Neural cell (in vitro differentiated cells): ENCODE data around the gene SLC6A3.

Source experiments
- TAF1 ChIP-seq: IDR thresholded peaks from 2 replicates; pipeline ENCODE4 v1.6.1; 2012; ENCODE audit warnings: low read depth
- TF ChIP-seq, protein P1 (sequence below): fragments of 450-650 bp; IDR thresholded peaks from 2 replicates; pipeline ENCODE4 v1.5.1; 2014; ENCODE audit warnings: antibody characterized with exemption, mild to moderate bottlenecking, moderate library complexity; ENCODE audit not compliant: poor library complexity, severe bottlenecking

DNA sequence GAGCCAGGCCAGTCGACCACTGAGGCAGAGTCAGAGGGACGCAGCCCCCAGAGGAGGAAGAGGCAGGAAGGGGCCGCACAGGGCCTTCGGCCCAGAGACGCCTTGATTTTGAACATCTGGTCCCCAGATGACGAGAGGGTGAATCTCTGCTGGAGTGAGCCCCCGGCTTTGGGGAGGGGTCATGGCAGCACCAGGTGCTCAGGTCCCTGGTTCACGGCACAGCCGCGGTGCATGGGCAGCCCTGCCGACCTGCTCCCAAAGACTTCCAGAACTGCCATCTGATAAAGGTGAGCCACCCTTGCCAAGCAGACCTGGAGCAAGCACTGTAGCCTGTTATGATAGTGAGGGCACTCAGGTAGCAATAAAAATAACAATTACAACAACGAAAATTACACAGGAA, 48.7 kb upstream of the SLC6A3 start:
- TF ChIP-seq, protein P1, sequence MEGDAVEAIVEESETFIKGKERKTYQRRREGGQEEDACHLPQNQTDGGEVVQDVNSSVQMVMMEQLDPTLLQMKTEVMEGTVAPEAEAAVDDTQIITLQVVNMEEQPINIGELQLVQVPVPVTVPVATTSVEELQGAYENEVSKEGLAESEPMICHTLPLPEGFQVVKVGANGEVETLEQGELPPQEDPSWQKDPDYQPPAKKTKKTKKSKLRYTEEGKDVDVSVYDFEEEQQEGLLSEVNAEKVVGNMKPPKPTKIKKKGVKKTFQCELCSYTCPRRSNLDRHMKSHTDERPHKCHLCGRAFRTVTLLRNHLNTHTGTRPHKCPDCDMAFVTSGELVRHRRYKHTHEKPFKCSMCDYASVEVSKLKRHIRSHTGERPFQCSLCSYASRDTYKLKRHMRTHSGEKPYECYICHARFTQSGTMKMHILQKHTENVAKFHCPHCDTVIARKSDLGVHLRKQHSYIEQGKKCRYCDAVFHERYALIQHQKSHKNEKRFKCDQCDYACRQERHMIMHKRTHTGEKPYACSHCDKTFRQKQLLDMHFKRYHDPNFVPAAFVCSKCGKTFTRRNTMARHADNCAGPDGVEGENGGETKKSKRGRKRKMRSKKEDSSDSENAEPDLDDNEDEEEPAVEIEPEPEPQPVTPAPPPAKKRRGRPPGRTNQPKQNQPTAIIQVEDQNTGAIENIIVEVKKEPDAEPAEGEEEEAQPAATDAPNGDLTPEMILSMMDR: no peak
- no peak for TF ChIP-seq TAF1
